HepG2 (cell line): Measurements from ENCODE around the gene BSG. TPM values are rescaled to one million over a fixed set of nuclear protein-coding genes. Genes with fewer than 3 reads are reported as not detected.

ENCODE experiments used
- CBFB ChIP-seq: sonication (generic); formaldehyde crosslinking; IDR thresholded peaks from 2 replicates; pipeline ENCODE4 v1.4.0; 2020; ENCODE audit warnings: missing genetic modification reagents
- ETV6 ChIP-seq: sonication (generic); formaldehyde crosslinking; conservative IDR thresholded peaks from 2 replicates; pipeline ENCODE4 v1.4.0; 2020; ENCODE audit warnings: missing genetic modification reagents
- GTF2F1 ChIP-seq: fragments of 150-350 bp; IDR thresholded peaks from 2 replicates; pipeline ENCODE4 v1.6.1; 2014; ENCODE audit warnings: low read length
- HES4 ChIP-seq: sonication (generic); formaldehyde crosslinking; IDR thresholded peaks from 2 replicates; pipeline ENCODE4 v1.9.0; 2021; ENCODE audit warnings: mild to moderate bottlenecking, missing genetic modification reagents, borderline replicate concordance
- HMG20B ChIP-seq: conservative IDR thresholded peaks from 2 replicates; pipeline ENCODE4 v1.6.1; 2016; ENCODE audit warnings: missing genetic modification reagents, missing compliant biosample characterization
- IRF2 ChIP-seq: IDR thresholded peaks from 2 replicates; pipeline ENCODE4 v1.6.1; 2018; ENCODE audit warnings: missing genetic modification reagents, missing compliant biosample characterization
- JUN ChIP-seq: sonication (generic); formaldehyde crosslinking; IDR thresholded peaks from 2 replicates; pipeline ENCODE4 v1.4.0; 2020; ENCODE audit warnings: mild to moderate bottlenecking, missing genetic modification reagents
- NONO ChIP-seq, 2 experiments: fragments of 450-650 bp in 1 of 2; sonication (generic) in 1 of 2; formaldehyde crosslinking in 1 of 2; IDR thresholded peaks in 1 of 2; conservative IDR thresholded peaks in 1 of 2; 2 replicates each; pipeline versions ENCODE4 v1.6.1 to v1.8.0; 2017 to 2022; ENCODE audit warnings: mild to moderate bottlenecking in 1 of 2, missing genetic modification reagents in 1 of 2, moderate library complexity in 1 of 2
- NPAS2 ChIP-seq: sonication (generic); formaldehyde crosslinking; IDR thresholded peaks from 2 replicates; pipeline ENCODE4 v1.8.0; 2022; ENCODE audit warnings: mild to moderate bottlenecking, missing genetic modification reagents, borderline replicate concordance
- PHF20 ChIP-seq: sonication (generic); formaldehyde crosslinking; IDR thresholded peaks from 2 replicates; pipeline ENCODE4 v1.5.0; 2020; ENCODE audit warnings: mild to moderate bottlenecking, missing genetic modification reagents
- TEF ChIP-seq: sonication (generic); formaldehyde crosslinking; IDR thresholded peaks from 2 replicates; pipeline ENCODE4 v1.5.0; 2020; ENCODE audit warnings: missing genetic modification reagents
- ZC3H13 ChIP-seq: sonication (generic); formaldehyde crosslinking; IDR thresholded peaks from 2 replicates; pipeline ENCODE4 v1.8.1; 2023; ENCODE audit warnings: mild to moderate bottlenecking, missing genetic modification reagents, moderate library complexity
- ZFY ChIP-seq: sonication (generic); formaldehyde crosslinking; IDR thresholded peaks from 2 replicates; pipeline ENCODE4 v1.4.0; 2020; ENCODE audit warnings: missing genetic modification reagents
- ZHX2 ChIP-seq, 2 experiments: sonication (generic) in 1 of 2; formaldehyde crosslinking in 1 of 2; IDR thresholded peaks; 2 replicates each; pipeline versions ENCODE4 v1.6.1 to v1.9.0; 2014 to 2022; ENCODE audit warnings: antibody characterized with exemption in 1 of 2, borderline replicate concordance in 1 of 2, inconsistent platforms in 1 of 2, low read depth in 1 of 2, missing genetic modification reagents in 1 of 2
- ZNF772 ChIP-seq: sonication (generic); formaldehyde crosslinking; IDR thresholded peaks from 2 replicates; pipeline ENCODE4 v1.5.0; 2020; ENCODE audit warnings: mild to moderate bottlenecking, missing genetic modification reagents
- ZNF800 ChIP-seq: sonication (generic); formaldehyde crosslinking; IDR thresholded peaks from 2 replicates; pipeline ENCODE4 v1.4.0; 2020; ENCODE audit warnings: missing genetic modification reagents
- ZSCAN9 ChIP-seq: IDR thresholded peaks from 2 replicates; pipeline ENCODE4 v1.6.1; 2016; ENCODE audit warnings: borderline replicate concordance
- polyA plus RNA-seq, 8 experiments: library from polyadenylated mRNA; depleted of rRNA in 3 of 8; stranded (reverse) in 7 of 8; unstranded in 1 of 8; fragments of >200 nt; fragmentation: Illumina TruSeq in 4 of 8; extraction: Trizol in 4 of 8; gene quantifications; 2 replicates each; pipeline versions ENCODE4 v1.2.1 to v1.2.3, GENCODE V29; 2011 to 2016; ENCODE audit warnings: low read depth in 4 of 8, missing spikeins in 1 of 8, mixed read lengths in 1 of 8; ENCODE audit not compliant: insufficient read depth in 1 of 8
- total RNA-seq, 5 experiments: library from RNA; depleted of rRNA; stranded (reverse); fragments of >200 nt; fragmentation: Illumina TruSeq; extraction: Trizol; gene quantifications; 2 replicates each; pipeline ENCODE4 v1.2.3, GENCODE V29; 2016; ENCODE audit warnings: low read depth in 1 of 5
- TF ChIP-seq, protein P1 (sequence below), 2 experiments: sonication (generic) in 1 of 2; formaldehyde crosslinking in 1 of 2; IDR thresholded peaks; 2 replicates each; pipeline versions ENCODE4 v1.5.1 to v1.6.1; 2011 to 2020; ENCODE audit warnings: borderline replicate concordance in 1 of 2, low read depth in 1 of 2, low read length in 1 of 2, mild to moderate bottlenecking in 1 of 2, missing genetic modification reagents in 1 of 2, moderate library complexity in 1 of 2

The BSG gene
- total and polyA plus RNA-seq, 2 of the 13 experiments (the other 11 are each of a cell fraction or from before 2014, with no cell fraction given) = 309 to 754 TPM

DNA sequence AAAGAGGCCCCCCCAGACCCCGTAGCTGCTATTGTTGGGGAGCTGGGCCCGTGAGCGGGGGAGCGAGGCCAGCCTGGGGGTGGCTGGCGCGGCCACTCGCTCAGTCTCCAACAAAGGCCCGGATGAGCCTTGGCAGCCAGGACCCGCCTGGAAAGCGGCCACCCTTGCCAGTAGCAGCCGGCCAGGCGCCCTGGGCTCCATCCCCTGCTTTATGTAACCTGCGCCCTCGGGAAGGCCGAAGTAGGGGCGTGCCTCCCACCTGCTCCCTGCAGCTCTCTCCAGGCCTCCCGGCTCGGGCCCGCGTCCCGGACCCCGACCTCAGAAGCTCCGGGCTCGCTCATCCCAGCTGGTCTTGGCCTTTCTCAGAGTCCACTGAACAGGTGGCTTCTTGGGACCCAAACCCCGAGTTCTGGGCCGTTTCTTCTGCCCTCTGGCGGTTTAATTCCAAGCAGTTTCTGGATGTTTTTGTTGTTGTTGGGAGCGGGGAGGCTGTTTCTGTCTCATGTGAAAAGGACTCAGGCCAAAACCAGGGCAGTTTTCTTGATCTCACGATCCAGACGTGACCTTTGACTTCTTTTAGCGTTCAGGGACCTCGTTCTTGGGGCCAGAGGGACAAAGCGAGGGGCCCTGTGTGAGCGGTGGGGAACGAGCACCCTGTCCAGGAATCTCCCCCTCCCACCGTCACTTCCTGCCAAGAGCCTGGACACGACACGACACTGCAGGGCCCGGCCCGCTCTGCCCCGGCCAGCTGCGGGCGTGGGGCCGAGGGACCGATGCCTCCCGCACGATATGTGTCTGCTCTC lies 39.6 kb upstream of the BSG start (continued):
- TF ChIP-seq ZNF800 (CRISPR knock-in tag) (no peak; the same call in 1 of the 2 replicates), JUN (no peak), IRF2 (CRISPR knock-in tag) (0 out of 2 replicates have a peak, but pooled peaks have one; percentile 17), ZFY (CRISPR knock-in tag) (peak; percentile 70), PHF20 (CRISPR knock-in tag) (no peak), GTF2F1 (no peak), NPAS2 (no peak), ZC3H13 (CRISPR knock-in tag) (peak; percentile 62; the same call in 1 of the 2 replicates), TEF (CRISPR knock-in tag) (no peak), NONO (IDR thresholded peaks at IDR 0.05) (no peak), NONO (CRISPR knock-in tag; conservative IDR thresholded peaks at IDR 0.05) (no peak), ETV6 (CRISPR knock-in tag) (no peak), HMG20B (no peak), CBFB (CRISPR knock-in tag) (no peak), ZHX2 (IDR thresholded peaks at IDR 0.05; ENCODE audit: low read depth) (no peak), ZHX2 (CRISPR knock-in tag; IDR thresholded peaks at IDR 0.05; ENCODE audit: borderline replicate concordance) (no peak), HES4 (CRISPR knock-in tag) (no peak), ZSCAN9 (CRISPR knock-in tag) (peak; percentile 60), ZNF772 (CRISPR knock-in tag) (no peak)
- TF ChIP-seq, protein P1, sequence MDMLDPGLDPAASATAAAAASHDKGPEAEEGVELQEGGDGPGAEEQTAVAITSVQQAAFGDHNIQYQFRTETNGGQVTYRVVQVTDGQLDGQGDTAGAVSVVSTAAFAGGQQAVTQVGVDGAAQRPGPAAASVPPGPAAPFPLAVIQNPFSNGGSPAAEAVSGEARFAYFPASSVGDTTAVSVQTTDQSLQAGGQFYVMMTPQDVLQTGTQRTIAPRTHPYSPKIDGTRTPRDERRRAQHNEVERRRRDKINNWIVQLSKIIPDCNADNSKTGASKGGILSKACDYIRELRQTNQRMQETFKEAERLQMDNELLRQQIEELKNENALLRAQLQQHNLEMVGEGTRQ (IDR thresholded peaks at IDR 0.05; ENCODE audit: low read depth, low read length) = no peak
- TF ChIP-seq, protein P1 (CRISPR knock-in tag; IDR thresholded peaks at IDR 0.05; ENCODE audit: borderline replicate concordance) = no peak
